ENCODE data around the gene MAMDC4. TPM values are rescaled to one million over a fixed set of nuclear protein-coding genes. Genes with fewer than 3 reads are reported as not detected.

The MAMDC4 gene
- total RNA-seq, 1 experiment from 2014 or later: 6.7 TPM

DNA sequence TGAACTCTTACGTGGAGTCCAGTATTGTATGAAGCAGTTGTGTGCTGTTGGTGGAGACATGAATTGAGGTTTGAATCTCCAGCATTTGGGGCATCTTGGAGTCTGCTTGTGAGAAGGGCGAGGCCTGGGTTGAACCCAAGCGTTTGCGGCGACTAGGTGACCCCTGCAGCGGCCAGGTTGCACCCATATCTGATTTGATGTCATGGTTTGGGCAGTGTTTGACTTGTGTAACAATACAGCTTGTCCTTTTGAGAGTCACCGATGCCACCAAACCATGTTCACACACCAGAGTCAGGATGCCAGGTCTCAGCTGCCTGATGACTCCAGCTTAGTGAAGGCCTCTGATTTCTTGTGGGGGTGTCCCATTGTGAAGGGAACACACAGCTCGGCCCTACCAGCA is 36.3 kb downstream of the MAMDC4 start:
- Mint-ChIP-seq H3K4me3 (no peak overlapping the region), H3K27me3 (ENCODE audit: low read depth) (no peaks in the 10 kb centered on the region), H3K27ac (no peak overlapping the region), H3K36me3 (peaks cover 9% of the 10 kb centered on the region; the same call in 1 of the 2 replicates), H3K9me3 (no peaks in the 10 kb centered on the region), H3K4me1 (peaks cover 9% of the 10 kb centered on the region)
- ChIA-PET CTCF (no interaction called here), POLR2A (interaction anchor here (0.5 kb wide), 1 partner anchor 244 kb away, joined by 3 read pairs; no protein-coding TSS in a partner anchor)
- TF ChIP-seq, protein P1, sequence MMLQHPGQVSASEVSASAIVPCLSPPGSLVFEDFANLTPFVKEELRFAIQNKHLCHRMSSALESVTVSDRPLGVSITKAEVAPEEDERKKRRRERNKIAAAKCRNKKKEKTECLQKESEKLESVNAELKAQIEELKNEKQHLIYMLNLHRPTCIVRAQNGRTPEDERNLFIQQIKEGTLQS (CRISPR knock-in tag; conservative IDR thresholded peaks at IDR 0.05): no peak
- TF ChIP-seq IRF2 (CRISPR knock-in tag; IDR thresholded peaks at IDR 0.05; ENCODE audit: borderline replicate concordance, low read depth) (no peak), NFYB (CRISPR knock-in tag; conservative IDR thresholded peaks at IDR 0.05; ENCODE audit: low read depth) (no peak), ATF1 (CRISPR knock-in tag; IDR thresholded peaks at IDR 0.05) (no peak), TEAD1 (CRISPR knock-in tag; IDR thresholded peaks at IDR 0.05) (no peak), ZNF317 (CRISPR knock-in tag; IDR thresholded peaks at IDR 0.05; ENCODE audit: borderline replicate concordance, low read depth) (no peak), NFATC4 (CRISPR knock-in tag; IDR thresholded peaks at IDR 0.05) (no peak), ZNF263 (CRISPR knock-in tag; IDR thresholded peaks at IDR 0.05; ENCODE audit: low read depth) (no peak), SOX15 (CRISPR knock-in tag; IDR thresholded peaks at IDR 0.05) (no peak)
- TF ChIP-seq, protein P2, sequence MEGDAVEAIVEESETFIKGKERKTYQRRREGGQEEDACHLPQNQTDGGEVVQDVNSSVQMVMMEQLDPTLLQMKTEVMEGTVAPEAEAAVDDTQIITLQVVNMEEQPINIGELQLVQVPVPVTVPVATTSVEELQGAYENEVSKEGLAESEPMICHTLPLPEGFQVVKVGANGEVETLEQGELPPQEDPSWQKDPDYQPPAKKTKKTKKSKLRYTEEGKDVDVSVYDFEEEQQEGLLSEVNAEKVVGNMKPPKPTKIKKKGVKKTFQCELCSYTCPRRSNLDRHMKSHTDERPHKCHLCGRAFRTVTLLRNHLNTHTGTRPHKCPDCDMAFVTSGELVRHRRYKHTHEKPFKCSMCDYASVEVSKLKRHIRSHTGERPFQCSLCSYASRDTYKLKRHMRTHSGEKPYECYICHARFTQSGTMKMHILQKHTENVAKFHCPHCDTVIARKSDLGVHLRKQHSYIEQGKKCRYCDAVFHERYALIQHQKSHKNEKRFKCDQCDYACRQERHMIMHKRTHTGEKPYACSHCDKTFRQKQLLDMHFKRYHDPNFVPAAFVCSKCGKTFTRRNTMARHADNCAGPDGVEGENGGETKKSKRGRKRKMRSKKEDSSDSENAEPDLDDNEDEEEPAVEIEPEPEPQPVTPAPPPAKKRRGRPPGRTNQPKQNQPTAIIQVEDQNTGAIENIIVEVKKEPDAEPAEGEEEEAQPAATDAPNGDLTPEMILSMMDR (IDR thresholded peaks at IDR 0.05): no peak
- TF ChIP-seq, protein P3, sequence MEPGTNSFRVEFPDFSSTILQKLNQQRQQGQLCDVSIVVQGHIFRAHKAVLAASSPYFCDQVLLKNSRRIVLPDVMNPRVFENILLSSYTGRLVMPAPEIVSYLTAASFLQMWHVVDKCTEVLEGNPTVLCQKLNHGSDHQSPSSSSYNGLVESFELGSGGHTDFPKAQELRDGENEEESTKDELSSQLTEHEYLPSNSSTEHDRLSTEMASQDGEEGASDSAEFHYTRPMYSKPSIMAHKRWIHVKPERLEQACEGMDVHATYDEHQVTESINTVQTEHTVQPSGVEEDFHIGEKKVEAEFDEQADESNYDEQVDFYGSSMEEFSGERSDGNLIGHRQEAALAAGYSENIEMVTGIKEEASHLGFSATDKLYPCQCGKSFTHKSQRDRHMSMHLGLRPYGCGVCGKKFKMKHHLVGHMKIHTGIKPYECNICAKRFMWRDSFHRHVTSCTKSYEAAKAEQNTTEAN (CRISPR knock-in tag; IDR thresholded peaks at IDR 0.05): no peak
- TF ChIP-seq, protein P4, sequence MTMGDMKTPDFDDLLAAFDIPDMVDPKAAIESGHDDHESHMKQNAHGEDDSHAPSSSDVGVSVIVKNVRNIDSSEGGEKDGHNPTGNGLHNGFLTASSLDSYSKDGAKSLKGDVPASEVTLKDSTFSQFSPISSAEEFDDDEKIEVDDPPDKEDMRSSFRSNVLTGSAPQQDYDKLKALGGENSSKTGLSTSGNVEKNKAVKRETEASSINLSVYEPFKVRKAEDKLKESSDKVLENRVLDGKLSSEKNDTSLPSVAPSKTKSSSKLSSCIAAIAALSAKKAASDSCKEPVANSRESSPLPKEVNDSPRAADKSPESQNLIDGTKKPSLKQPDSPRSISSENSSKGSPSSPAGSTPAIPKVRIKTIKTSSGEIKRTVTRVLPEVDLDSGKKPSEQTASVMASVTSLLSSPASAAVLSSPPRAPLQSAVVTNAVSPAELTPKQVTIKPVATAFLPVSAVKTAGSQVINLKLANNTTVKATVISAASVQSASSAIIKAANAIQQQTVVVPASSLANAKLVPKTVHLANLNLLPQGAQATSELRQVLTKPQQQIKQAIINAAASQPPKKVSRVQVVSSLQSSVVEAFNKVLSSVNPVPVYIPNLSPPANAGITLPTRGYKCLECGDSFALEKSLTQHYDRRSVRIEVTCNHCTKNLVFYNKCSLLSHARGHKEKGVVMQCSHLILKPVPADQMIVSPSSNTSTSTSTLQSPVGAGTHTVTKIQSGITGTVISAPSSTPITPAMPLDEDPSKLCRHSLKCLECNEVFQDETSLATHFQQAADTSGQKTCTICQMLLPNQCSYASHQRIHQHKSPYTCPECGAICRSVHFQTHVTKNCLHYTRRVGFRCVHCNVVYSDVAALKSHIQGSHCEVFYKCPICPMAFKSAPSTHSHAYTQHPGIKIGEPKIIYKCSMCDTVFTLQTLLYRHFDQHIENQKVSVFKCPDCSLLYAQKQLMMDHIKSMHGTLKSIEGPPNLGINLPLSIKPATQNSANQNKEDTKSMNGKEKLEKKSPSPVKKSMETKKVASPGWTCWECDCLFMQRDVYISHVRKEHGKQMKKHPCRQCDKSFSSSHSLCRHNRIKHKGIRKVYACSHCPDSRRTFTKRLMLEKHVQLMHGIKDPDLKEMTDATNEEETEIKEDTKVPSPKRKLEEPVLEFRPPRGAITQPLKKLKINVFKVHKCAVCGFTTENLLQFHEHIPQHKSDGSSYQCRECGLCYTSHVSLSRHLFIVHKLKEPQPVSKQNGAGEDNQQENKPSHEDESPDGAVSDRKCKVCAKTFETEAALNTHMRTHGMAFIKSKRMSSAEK (CRISPR knock-in tag; IDR thresholded peaks at IDR 0.05; ENCODE audit: borderline replicate concordance): no peak
- TF ChIP-seq, protein P5, sequence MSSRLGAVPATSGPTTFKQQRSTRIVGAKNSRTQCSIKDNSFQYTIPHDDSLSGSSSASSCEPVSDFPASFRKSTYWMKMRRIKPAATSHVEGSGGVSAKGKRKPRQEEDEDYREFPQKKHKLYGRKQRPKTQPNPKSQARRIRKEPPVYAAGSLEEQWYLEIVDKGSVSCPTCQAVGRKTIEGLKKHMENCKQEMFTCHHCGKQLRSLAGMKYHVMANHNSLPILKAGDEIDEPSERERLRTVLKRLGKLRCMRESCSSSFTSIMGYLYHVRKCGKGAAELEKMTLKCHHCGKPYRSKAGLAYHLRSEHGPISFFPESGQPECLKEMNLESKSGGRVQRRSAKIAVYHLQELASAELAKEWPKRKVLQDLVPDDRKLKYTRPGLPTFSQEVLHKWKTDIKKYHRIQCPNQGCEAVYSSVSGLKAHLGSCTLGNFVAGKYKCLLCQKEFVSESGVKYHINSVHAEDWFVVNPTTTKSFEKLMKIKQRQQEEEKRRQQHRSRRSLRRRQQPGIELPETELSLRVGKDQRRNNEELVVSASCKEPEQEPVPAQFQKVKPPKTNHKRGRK (CRISPR knock-in tag; IDR thresholded peaks at IDR 0.05; ENCODE audit: borderline replicate concordance): no peak
- DNase-seq (ENCODE audit: low spot score): no peak
- ATAC-seq: no peak

DNA sequence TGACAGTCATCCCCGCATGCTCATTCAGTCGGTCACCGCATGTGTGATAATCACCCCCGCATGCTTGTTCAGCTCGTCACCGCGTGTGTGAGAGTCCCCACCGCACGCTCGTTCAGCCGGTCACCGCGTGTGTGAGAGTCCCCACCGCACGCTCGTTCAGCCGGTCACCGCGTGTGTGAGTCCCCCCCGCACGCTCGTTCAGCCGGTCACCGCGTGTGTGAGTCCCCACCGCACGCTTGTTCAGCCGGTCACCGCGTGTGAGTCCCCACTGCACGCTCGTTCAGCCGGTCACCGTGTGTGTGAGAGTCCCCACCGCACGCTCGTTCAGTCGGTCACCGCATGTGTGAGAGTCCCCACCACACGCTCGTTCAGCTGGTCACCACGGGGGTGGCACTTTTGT is 37.7 kb downstream of the MAMDC4 start:
- ChIA-PET CTCF (no interaction called here), POLR2A (no interaction called here)
- DNase-seq (ENCODE audit: low spot score): no peak
- H3K36me3 Mint-ChIP-seq: peaks cover 15% of the 10 kb centered on the region
- peaks cover 9% of the 10 kb centered on the region for H3K4me1 Mint-ChIP-seq
- H3K27me3 Mint-ChIP-seq (ENCODE audit: low read depth): no peaks in the 10 kb centered on the region
- no peak overlapping the region for H3K27ac Mint-ChIP-seq
- ATAC-seq: no peak
- H3K9me3 Mint-ChIP-seq: no peaks in the 10 kb centered on the region
- TF ChIP-seq, protein P6, sequence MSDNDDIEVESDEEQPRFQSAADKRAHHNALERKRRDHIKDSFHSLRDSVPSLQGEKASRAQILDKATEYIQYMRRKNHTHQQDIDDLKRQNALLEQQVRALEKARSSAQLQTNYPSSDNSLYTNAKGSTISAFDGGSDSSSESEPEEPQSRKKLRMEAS (CRISPR knock-in tag; IDR thresholded peaks at IDR 0.05): no peak
- TF ChIP-seq, protein P7, sequence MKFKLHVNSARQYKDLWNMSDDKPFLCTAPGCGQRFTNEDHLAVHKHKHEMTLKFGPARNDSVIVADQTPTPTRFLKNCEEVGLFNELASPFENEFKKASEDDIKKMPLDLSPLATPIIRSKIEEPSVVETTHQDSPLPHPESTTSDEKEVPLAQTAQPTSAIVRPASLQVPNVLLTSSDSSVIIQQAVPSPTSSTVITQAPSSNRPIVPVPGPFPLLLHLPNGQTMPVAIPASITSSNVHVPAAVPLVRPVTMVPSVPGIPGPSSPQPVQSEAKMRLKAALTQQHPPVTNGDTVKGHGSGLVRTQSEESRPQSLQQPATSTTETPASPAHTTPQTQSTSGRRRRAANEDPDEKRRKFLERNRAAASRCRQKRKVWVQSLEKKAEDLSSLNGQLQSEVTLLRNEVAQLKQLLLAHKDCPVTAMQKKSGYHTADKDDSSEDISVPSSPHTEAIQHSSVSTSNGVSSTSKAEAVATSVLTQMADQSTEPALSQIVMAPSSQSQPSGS (CRISPR knock-in tag; IDR thresholded peaks at IDR 0.05; ENCODE audit: borderline replicate concordance, low read depth): no peak
- no peak for TF ChIP-seq NFE2L1 (CRISPR knock-in tag; IDR thresholded peaks at IDR 0.05)
- TF ChIP-seq, protein P1 (CRISPR knock-in tag; conservative IDR thresholded peaks at IDR 0.05): no peak
- TF ChIP-seq NR3C1 (CRISPR knock-in tag; conservative IDR thresholded peaks at IDR 0.05; ENCODE audit: low read depth): no peak
- TF ChIP-seq CBFB (CRISPR knock-in tag; IDR thresholded peaks at IDR 0.05; ENCODE audit: low read depth): no peak
- no peak overlapping the region for H3K4me3 Mint-ChIP-seq
